ELR (cell line): Measurements from ENCODE around the gene ZNF724.

Source experiments
- DNase-seq: peaks from one replicate; pipeline ENCODE4 v3.0.0-alpha.2; 2015; ENCODE audit warnings: low read depth

Gene ZNF724

DNA sequence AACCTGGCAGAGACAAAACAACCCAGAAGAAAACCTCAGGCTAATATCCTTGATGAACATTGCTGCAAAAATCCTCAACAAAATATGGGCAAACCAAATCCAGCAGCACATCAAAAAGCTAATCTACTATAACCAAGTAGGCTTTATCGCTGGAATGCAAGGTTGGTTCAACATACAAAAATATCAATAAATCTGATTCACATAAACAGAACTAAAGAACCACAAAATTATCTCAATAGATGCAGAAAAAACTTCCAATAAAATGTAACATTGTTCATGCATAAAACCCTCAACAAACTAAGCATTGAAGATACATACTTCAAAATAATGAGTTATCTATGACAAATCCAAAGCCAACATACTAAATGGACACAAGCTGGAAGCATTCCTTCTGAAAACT, 8.8 kb downstream of the ZNF724 start:
- peak; percentile 6 for DNase-seq

DNA sequence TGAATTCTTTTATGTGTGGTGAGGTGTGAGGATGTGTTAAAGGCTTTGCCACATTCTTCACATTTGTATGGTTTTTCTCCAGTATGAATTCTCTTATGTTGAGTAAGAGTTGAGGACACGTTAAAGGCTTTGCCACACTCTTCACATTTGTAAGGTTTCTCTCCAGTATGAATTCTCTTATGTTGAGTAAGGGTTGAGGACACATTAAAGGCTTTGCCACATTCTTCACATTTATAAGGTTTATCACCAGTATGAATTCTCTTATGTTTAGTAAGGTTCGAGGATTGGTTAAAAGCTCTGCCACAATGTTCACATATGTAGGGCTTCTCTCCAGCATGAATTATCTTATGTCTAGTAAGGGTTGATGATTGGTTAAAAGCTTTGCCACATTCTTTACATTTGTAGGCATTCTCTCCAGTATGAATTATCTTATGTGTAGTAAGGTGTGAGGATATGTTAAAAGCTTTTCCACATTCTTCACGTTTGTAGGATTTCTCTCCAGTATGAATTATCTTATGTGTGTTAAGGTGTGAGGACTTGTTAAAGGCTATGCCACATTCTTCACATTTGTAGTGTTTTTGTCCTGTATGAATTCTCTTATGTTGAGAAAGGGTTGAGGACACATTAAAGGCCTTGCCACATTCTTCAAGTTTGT, 27.1 kb downstream of the ZNF724 start:
- DNase-seq = peak; percentile 3

DNA sequence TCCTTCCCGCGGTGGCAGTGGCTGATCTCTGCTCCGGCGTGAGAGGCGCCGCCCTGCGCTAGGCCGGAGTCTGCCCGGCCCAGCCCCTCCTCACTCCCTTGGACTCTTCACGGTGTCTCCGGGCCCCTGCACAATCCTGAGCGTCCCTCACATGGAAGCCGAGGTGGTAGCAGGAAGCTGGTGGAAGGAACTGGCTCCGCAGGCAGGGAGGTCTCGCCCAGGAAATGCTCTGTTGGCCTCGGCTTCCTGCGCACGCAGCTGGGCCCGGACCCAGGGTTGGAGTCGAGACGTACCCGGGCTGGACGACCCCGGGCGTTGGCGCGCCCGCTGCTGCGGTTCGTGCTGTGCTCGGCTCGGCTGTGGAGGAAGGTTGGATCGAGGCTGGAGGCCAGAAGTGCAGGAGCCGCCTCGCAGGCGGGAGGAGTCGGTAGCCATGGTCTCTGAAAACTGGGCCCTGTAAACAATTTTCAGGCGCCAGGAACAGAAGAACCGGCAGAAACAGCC, 46.3 kb downstream of the ZNF724 start:
- no peak for DNase-seq

DNA sequence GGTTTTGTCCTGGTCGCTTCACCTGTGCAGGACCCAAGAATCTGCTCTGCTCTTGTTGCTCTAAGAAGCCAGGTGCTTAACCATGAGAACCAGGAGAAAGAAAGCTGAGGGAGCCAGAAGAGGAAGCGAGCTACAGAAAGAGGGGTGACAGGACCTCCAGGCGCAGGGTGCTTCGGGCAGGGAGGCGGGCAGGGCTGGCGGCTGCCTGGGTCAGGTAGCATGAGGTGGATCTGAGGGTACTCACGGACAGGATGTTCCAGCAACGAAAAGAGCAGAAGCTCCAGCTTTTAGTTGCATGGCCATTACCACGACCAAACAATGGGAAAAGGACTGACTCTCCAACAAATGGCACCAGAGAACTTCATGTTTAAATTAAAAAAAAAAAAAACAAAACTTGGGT, 59.9 kb downstream of the ZNF724 start:
- DNase-seq = no peak

DNA sequence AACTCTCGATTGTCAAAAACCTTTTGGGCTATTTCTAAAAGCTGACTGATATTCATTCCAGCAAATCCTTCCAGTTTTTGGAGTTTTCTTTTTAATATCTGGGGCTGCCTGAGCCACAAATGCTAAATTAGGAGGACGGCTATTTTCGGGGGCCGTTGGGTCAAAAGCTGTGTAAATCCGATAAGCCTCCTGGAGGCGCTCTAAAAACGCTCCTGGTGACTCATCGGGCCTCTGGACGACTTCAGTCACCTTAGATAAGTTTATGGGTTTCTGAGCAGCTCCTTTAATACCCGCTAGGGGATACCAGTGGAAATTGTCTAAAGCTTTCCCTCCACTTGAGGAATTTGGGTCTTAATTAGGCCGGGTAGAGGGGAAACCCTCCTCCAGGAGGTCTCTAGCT, 66.9 kb downstream of the ZNF724 start:
- no peak for DNase-seq
